NCI-H187 treated with DMSO at 0.1 percent for 48 hours (cell line): Measurements from ENCODE around the gene IAPP.
"Not testable (repeated sequence)": the region's sequence is repeated elsewhere in the genome, so short reads cannot be mapped to it uniquely, and the experiment has no call there.

Experiments used
- DNase-seq: peaks from one replicate; lab custom pipeline; 2025; lab: John Stamatoyannopoulos, UW

The IAPP gene

DNA sequence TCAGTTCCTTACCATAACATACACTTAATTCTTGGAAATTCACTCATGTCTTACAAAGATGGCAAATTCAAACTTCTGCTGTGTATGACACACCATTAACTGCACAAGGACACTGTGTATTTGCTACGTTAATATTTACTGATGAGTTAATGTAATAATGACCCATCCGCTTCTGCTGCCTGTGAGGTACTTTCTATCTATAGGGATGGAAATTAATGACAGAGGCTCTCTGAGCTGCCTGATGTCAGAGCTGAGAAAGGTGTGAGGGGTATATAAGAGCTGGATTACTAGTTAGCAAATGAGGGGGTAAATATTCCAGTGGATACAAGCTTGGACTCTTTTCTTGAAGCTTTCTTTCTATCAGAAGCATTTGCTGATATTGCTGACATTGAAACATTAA lies at the start of gene IAPP:
IAPP (plus strand) TSS at position 301 of the 400 bp plus-strand sequence. CDS start 450 bp downstream, outside the sequence.
- DNase-seq, result no peak

DNA sequence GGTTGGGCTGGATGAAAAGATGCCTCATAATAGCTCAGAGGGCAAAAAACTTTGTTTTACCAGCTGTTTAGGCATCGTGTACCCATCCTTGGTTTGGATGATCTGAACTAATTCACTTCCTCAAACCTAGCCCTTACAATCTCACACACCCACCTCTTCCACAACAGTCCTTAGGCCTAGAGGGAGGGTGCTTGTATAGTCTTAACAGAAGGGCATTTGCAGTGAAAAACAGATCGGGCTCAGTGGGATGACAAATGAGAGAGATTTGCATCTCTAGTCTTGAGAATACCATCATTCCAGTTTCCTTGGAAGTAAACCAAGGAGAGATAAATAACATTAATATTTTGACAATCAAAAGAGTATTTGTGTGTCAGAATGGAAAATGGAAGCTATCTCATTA lies 49.0 kb upstream of the IAPP start:
- no peak for DNase-seq

DNA sequence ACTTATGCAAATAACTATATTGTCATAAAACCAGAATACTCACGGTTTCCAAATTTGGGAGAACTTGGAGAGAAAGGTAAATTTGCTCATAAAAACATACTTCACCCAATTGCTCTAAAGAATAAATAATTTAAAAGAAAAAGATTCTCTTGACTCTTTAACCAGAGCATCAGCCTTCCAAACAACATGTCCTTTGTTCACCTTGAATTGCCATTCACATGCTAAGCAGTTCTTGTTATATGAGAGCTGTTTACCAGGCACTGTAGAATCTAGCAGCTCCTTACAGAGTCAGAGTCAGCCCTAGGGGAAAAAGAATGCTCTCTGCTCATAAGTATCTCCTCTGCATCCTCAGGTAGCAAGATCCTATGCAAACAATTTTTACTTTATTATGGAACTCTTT lies 48.2 kb upstream of the IAPP start:
- DNase-seq, result no peak

DNA sequence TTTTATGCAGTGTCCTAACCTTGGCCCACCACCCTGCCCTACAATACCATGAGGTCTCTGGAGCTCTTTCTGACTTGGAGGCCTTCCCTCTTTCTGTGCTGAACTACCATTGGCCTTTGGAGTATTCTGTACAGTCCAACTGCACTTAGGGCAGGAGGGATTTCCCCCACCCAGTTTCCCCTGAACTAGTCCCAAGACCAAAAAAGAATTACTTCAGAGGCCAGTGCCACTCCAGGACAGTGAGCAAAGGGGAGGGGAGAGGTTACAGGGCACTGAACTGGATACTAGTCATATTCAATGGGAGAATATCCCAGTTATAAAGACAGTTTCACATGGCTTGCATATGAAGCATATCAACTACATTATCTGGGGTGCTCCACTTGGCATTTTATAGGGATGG lies 44.1 kb upstream of the IAPP start:
- DNase-seq, result no peak

DNA sequence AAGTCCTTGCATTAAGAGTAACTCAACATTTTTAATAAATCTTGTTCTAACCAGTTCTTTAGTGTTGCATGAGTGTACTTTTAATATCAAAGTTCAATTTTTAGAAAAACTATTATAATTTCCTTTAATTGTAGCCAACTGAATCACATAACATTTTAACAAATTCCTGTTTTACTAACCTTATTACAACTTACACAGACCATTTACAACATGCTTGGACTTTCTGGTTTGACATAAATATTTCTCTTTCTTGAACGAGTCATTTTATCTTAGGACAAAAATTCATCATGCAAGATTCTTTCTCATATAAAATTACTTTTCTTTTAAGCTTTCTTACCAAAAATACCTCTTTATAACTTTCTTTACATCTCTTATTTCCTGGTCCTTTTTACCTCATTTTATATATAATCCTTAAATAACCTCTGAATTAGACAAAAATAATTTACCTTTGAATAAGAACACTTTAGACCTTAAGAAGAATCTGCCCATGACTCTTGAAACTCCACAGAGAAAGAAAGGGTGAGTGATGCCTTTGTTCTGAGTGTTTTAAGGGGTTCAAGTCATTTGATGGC lies 41.9 kb upstream of the IAPP start:
- DNase-seq, result no peak

DNA sequence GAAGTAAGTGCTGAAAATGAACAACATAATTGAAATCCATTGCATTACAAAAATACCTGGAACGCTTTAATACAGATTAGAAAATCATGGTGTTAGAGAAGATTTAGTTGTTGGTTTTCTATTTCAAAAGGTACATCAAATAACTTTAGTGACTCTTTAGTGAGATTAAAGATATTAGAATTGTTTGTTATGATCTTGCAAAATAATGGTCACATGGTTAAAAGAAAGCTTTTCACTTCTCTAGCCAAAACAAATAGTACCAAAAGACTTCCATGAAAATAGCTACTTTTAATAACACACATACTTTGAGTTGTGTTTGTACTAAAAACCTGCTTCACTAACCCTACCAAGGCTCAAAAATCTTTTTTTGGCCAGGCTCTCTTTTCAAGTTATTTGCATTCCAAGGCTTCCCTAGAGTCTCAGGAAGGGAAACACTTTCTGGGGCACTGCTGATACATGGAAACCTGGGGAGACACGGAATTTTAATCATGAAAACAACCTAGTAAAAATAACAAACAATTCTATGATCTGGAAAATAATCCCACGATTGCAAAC lies 37.9 kb upstream of the IAPP start, which contains the start of gene SLCO1A2:
SLCO1A2 (minus strand) TSS at position 147 of the 555 bp plus-strand sequence. CDS start 270 bp downstream, outside the sequence.
- DNase-seq, result no peak

DNA sequence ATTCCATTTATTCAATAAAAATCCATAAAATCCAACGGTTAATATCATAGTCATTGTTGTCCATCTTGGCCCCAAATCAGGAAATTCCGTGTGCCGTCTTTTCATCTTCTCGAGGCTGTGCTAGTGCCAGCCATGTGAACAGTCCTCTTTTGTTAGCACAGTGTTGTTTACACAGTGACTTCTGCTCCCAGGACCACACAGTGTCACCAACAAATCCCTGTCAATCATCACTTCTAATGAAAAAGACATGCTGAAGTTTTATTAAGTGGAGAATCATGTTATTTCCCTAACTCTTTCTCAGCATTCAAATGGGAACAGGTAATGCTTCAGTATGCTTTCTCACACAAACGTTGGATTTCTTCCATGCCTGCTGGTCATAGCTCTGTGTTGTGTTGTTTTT lies 36.0 kb upstream of the IAPP start:
- DNase-seq, result no peak

DNA sequence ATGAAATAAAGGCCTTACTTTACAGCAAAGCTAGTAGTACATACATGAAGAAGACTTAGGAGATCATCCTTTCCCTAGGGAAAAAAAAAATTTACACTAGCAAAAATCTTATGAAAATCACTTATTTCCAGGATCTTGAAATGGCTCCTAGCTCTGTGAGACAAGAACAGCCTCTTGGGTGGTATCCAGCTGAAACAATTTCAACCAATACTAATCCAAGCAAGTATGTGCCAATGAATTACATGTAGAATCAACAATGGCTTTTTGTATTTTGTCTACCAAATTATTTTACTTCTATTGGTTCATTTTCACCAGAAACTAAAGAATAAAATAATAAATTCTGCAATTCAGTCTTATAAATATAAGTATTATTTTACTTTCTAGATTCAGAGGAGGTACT lies 35.2 kb upstream of the IAPP start:
- DNase-seq, result no peak

DNA sequence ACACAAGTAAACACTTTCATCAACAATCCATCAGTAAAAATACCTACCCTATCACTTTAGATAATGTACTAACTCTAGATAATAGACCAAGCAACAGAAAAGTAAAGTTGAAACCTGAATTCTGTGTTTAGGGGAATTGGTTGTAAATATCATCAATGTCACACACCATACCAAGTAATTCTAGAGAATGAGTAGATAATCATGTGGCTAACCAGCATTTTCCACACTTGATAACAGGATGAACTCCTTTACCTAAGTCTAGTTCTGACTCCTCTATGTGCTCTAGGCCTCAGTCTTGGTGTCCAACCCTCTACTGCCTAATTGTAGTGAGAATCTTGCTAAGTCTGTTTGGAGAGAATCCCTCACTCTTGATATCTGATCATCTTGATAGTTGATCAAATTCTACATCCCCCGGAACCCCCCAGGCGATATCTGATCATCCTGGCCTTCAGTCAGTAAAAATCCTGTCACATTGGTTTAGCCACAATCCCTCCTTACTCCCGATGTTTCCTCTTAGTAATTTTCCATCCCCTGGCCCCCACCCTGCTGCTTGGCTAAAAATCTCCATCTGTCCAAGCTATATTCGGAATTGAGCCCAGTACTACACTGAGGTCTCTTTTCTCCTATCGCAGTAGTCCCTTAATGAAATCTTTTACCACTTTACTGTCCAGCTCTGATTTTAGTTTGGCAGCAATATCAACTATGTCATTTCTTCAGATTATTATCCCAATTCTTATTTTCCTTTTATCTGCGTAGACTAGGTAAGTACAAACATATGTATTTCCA lies 34.5 kb upstream of the IAPP start:
- no peak for DNase-seq

DNA sequence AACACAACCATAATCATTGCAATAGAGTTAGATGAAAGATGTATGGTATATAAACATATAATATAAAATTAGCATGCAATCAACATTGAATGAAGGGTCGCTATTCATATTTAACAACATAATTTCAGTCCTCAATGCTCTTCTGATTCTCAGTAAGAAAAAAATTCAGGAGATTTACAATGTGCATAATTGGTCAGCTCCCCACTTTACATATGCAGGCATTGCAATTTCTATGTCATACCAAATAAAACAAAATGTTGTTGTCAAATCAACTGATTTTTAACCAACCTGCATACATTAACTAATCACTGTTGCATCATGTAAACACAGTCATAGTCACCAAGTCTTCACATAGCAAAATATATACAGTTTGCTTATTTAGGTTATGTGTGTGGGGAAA lies 32.8 kb upstream of the IAPP start:
- DNase-seq, result no peak

DNA sequence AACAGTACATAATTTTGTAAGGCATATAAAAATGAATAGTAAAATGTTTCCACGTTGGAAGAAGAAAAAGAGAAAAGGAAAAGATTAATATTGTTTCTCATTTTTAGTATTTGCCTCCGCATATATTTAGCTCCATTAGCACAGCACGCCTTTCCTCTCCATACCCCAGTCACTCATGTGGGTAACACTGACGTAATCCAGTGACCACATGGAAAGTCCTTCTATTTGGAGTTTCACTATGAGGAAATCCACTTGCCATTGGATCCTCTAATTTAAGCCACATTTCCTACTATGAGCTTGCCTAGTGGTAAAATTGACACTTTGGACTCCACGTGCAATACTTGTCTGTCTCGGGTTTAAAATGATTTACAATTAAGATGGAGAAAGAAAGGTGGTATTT lies 32.3 kb upstream of the IAPP start:
- DNase-seq, result no peak

DNA sequence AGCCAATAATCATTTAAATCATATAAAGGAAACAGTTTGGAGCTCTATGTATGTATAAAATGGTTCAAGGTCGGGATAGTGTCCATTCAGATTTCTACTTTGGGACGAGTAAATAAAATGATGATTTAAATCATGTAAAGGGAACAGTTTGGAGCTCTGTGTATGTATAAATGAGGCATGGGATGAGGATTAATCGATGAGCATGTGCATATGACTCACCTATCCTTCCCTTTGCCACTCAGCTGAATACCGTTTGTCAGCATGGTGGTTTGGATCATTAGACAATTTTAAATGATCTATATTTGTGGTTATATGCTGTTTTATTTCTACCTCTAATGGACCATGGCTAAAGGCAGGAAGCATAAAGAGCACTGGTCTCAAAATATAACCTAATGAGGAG lies 30.9 kb upstream of the IAPP start:
- no peak for DNase-seq

DNA sequence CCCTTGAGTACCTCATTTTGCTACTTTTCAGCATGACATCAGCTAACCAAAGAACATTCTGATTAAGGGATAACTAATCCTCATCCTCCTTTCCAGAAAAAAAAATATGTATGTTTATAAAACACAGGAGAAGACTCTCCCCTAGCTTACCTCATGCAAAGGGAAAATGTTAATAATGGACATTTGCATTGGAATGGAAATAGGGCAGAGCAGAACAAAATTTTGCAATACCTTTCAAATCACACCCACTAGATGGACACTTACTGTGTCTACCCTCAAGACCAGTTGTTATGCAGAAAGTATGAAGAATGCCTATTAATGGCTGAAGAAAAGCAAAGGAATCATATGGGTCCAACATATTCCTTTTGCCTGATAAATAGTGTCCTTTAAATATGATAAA lies 29.1 kb upstream of the IAPP start:
- DNase-seq, result no peak

DNA sequence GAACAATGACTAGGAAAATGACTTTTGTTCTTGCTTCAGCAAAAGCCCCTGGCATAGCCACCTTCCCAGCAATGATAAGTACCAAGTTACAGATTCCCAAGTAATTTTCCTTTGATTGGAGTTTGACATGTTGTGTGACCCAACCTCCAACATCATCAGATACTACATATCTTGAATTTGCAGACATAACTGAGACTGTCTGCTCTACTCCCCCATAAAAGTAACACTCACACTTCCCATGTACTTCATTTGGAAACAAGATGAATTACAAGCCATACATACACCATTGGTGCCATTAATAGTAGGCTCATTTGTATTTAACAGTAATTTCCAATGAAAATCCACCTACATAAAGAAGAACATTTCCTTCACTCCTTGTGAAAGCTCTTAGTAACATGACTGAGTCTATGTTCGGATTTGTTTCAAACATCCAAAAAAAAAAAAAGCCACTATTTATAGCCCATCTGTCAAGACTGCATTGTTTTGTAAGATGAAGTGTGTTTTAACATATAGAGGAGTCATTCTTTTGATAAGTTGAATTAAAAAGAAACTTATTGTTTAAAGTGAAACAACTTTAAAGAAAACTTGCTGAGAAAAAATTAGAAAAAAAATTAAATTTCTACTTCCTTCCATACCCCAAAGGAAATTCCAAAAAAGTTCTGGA lies 26.0 kb upstream of the IAPP start:
- DNase-seq, result no peak

DNA sequence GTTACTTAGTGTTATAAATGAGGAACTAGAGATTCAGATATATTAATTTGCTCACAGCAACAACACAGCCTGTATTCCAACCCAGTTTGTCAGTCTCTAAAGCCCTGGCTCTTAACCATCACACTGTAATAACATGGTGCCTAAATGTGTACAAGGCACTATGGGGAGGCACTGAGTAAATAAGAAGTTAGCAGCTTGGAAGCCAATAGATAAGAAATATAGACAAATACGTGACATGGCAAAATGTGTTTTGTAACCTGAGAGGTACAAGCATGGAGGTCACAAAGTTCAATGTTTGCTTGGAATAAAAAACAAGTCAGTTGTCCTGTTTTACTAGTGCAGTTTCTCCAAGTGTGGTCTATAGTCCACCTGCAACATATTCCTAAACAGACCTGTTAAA lies 21.7 kb upstream of the IAPP start:
- DNase-seq, result no peak

DNA sequence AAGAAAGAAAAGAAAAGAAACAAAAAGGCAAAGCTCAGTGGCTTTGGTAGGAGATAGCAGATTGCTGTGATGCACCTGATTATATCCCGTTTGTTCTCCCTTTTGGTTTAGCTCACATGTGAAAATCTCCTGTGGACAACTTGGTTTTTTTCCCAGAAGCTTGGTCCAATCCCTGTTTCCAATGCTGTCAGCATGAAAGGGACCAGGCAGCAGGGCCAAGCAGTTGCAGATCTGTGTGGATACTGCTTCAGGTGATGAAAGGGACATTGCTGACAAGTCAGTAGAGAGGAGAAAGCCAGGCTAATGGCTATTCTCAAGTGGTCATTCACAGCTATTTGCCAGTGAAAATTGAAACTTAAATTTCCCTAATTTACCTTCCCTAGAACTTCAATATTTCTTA lies 19.2 kb upstream of the IAPP start:
- no peak for DNase-seq

DNA sequence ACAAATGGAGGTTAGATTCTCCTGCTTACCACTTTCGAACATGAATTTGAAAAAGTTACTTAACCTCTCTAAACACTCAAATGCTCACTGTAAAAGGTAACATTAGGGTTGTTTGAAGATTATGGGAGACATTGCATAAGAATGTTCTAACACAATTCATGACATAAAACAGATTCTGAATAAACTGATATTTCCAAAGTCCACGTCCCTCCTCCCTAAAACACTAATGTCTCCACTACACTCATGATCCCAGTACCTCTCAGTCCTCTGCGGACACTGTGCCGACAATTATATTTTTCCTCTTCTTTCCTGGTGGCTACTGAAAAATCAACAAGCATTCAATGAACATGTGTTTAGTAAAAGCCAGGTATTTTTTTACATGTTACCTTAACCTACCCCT lies 18.8 kb upstream of the IAPP start:
- DNase-seq, result no peak

DNA sequence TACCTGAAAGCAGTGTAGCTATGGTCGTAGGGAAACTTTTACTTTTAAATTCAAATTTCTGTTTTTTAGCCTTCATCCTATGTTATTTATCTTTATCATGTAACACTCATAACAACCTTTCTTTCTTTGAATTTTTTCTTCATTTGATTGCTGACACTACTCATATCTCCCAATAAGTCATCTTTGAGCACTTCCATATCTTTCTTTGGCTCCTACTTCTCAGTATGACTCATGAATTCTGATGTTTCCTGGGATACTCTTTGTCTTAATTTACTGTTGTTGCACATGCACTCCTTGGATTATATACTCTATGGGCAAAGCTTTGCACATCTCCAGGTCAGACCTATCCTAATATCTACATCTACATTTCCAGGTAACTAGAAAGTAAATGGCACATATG lies 18.1 kb upstream of the IAPP start:
- no peak for DNase-seq

DNA sequence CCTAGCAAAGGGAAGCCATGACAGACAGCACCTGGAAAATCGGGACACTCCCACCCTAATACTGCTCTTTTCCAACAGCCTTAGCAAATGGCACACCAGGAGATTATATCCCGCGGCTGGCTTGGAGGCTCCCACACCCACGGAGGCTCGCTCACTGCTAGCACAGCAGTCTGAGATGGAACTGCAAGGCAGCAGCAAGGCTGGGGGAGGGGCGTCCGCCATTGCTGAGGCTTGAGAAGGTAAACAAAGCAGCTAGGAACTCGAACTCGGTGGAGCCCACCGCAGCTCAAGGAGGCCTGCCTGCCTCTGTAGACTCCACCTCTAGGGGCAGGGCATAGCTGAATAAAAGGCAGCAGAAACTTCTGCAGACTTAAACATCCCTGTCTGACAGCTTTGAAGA lies 12.1 kb upstream of the IAPP start:
- DNase-seq, result not testable (repeated sequence)

DNA sequence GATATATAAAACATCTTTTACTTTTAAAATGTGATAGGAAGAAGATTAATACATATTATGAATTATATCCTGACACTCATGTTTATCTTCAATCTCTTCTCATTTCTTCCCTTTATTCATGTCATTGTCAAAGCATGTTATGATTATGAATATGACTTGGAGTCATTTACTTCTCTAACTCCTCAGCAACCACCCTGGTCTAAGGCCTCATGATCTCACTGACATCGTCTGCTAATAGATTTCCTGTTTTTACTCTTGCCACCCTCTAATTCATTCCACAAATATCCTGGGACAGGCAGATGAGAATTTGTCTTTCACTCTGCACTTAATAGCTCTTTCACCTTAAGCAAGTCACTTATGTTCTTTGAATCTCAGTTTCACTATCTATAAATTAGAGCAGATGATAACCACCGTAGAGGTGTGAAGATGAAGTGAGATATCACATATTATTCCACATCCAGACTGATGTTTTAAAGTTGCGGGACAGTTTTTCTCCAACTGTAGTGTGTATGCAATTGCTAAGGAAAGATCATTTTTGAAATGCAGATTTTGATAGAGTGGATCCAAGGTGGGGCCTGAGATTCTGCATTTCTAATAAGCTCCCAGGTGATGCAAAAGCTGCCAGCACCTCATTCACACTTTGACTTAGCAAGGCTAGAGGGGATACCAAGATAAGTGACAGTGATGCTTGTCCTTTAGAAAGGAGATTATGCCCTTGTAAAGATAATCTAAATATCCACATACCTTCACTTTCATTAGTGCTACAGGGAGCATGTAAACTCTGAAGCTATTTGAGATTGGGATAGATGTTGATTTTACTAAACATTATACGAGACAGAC lies 3.3 kb upstream of the IAPP start:
- no peak for DNase-seq

DNA sequence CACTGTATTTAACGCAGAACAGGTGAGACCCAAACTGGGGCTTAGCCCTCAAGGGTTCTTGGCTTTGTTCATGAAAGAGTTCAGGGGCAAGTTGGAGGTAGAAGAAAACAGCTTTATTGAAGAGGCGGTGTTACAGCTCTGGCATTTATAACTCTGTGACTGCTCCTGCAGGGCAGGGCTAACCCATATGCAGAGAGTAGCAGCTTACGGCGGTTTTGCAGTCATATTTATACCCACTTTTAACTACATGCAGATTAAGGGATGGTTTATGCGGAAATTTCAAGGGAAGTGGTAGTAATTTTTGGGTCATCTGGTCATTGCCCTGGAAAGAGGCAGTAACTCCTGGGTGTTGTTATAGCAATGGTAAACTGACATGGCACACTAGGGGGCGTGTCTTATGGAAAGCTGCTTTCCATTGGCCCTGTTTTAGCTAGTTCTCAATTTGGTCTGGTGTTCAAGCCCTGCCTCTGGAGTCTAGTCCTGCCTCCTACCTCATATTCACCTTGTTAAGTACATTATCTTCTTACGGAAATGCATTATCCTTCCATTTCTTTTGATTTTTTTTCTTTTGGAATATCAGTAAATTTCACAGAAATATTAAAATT lies 1.8 kb upstream of the IAPP start:
- DNase-seq, result no peak

DNA sequence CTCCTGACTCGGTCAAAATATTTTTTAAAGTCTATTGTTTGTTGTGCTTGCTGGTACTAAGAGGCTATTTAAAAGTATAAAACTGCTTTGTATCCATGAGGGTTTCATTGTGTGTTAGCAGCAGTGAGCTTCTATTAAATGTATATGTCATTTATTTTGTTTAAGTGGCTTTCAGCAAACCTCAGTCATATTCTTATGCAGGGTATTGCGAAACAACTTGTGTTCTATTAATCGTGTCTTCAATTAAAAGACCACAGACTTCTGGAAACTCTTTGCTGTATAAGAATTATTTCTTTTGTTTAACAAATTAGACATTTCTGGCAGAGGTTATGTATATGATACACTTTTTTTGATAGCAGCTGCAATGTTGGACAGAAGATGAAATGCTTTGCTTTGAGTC lies 6.5 kb downstream of the IAPP start:
- no peak for DNase-seq
